ENCODE measurements around the gene SRGAP1. TPM values are rescaled to one million over a fixed set of nuclear protein-coding genes. Genes with fewer than 3 reads are reported as not detected.

Gene SRGAP1
- total and polyA plus RNA-seq, 4 donors = 1.8 to 12.4 (median 6.2) TPM

GRCh38 chr12:63961543-63961942 is 117.0 kb downstream of the SRGAP1 start:
- H3K27ac ChIP-seq (ENCODE audit: low read depth in 1 of 2, low read length in 1 of 2) = no peak overlapping the region
- no peak overlapping the region for H3K4me3 ChIP-seq
- no peak overlapping the region for H3K9ac ChIP-seq (ENCODE audit: insufficient read depth in 1 of 2, low read length in 2 of 2)
- DNase-seq (no peak), ATAC-seq (ENCODE audit: insufficient read depth, low FRiP score) (no peak)
- WGBS, 2 donors = 81 to 95% methylated on average over 3 of the region's 3 CpGs
- peaks cover 0 to 4% (median 0%) of the 10 kb centered on the region in 5 donors for H3K4me1 ChIP-seq (ENCODE audit: control insufficient read depth in 5 of 5, insufficient read depth in 5 of 5, low read length in 5 of 5)
- no peaks in the 10 kb centered on the region for H3K27me3 ChIP-seq (ENCODE audit: control insufficient read depth in 3 of 3, insufficient read depth in 3 of 3, low read length in 2 of 3)
- H3K9me3 ChIP-seq (ENCODE audit: control insufficient read depth in 4 of 4, insufficient read depth in 3 of 4, low read length in 3 of 4) = no peaks in the 10 kb centered on the region
- H3K36me3 ChIP-seq (ENCODE audit: control insufficient read depth in 4 of 4, insufficient read depth in 4 of 4, low read length in 4 of 4) = no peaks in the 10 kb centered on the region
- no peak for TF ChIP-seq CTCF (IDR thresholded peaks at IDR 0.05; ENCODE audit: control extremely low read depth, extremely low read depth)

- ATAC-seq (ENCODE audit: insufficient read depth, low FRiP score) (no peak), DNase-seq (no peak)
- no peak overlapping the region for H3K27ac ChIP-seq (ENCODE audit: low read depth in 1 of 2, low read length in 1 of 2)
- H3K27me3 ChIP-seq (ENCODE audit: control insufficient read depth in 3 of 3, insufficient read depth in 3 of 3, low read length in 2 of 3) = no peaks in the 10 kb centered on the region
- no peaks in the 10 kb centered on the region for H3K9me3 ChIP-seq (ENCODE audit: control insufficient read depth in 4 of 4, insufficient read depth in 3 of 4, low read length in 3 of 4)
- H3K36me3 ChIP-seq (ENCODE audit: control insufficient read depth in 4 of 4, insufficient read depth in 4 of 4, low read length in 4 of 4) = no peaks in the 10 kb centered on the region
- no peak overlapping the region for H3K4me3 ChIP-seq
- H3K4me1 ChIP-seq (ENCODE audit: control insufficient read depth in 5 of 5, insufficient read depth in 5 of 5, low read length in 5 of 5) = peaks cover 0 to 3% (median 0%) of the 10 kb centered on the region in 5 donors
- TF ChIP-seq CTCF (IDR thresholded peaks at IDR 0.05; ENCODE audit: control extremely low read depth, extremely low read depth) = no peak
- H3K9ac ChIP-seq (ENCODE audit: insufficient read depth in 1 of 2, low read length in 2 of 2) = no peak overlapping the region
- WGBS, 2 donors = 30 to 55% methylated on average over 2 of the region's 2 CpGs
Observed at GRCh38 chr12:63963868-63964267, 119.4 kb downstream of the SRGAP1 start.

GRCh38 chr12:63964301-63964700 is 119.8 kb downstream of the SRGAP1 start:
- no peak for DNase-seq
- 98 to 100% methylated on average over 1 of the region's 1 CpG for WGBS, 2 donors

More at GRCh38 chr12:63964301-63964700, 119.8 kb downstream of the SRGAP1 start:
- TF ChIP-seq CTCF (IDR thresholded peaks at IDR 0.05; ENCODE audit: control extremely low read depth, extremely low read depth) = no peak
- no peak for ATAC-seq (ENCODE audit: insufficient read depth, low FRiP score)
- no peaks in the 10 kb centered on the region for H3K9me3 ChIP-seq (ENCODE audit: control insufficient read depth in 4 of 4, insufficient read depth in 3 of 4, low read length in 3 of 4)
- no peak overlapping the region for H3K4me3 ChIP-seq
- H3K36me3 ChIP-seq (ENCODE audit: control insufficient read depth in 4 of 4, insufficient read depth in 4 of 4, low read length in 4 of 4) = no peaks in the 10 kb centered on the region
- H3K27ac ChIP-seq (ENCODE audit: low read depth in 1 of 2, low read length in 1 of 2) = no peak overlapping the region
- no peaks in the 10 kb centered on the region for H3K27me3 ChIP-seq (ENCODE audit: control insufficient read depth in 3 of 3, insufficient read depth in 3 of 3, low read length in 2 of 3)
- H3K9ac ChIP-seq (ENCODE audit: insufficient read depth in 1 of 2, low read length in 2 of 2) = no peak overlapping the region
- H3K4me1 ChIP-seq (ENCODE audit: control insufficient read depth in 5 of 5, insufficient read depth in 5 of 5, low read length in 5 of 5) = peaks cover 0 to 3% (median 0%) of the 10 kb centered on the region in 5 donors

All from lung (tissue), 12 donors.